Breast epithelium (tissue), 4 donors: ENCODE data around the gene FSIP1. TPM values are rescaled to one million over a fixed set of nuclear protein-coding genes. Genes with fewer than 3 reads are reported as not detected.

ENCODE experiments used
- DNase-seq, 2 donors: peaks; one replicate each; pipeline ENCODE4 v3.0.0-alpha.2; 2019; ENCODE audit warnings: low spot score in 2 of 2
- H3K27ac ChIP-seq, 2 donors: fragments of 200-600 bp; sonication (generic) in 1 of 2; one replicate each; pipeline ENCODE4 v1.5.1; 2016 to 2019; ENCODE audit warnings: mild to moderate bottlenecking in 1 of 2
- H3K27me3 ChIP-seq, 2 donors: fragments of 200-600 bp; sonication (generic) in 1 of 2; one replicate each; pipeline versions ENCODE4 v1.5.1 to v1.6.0; 2017 to 2019; ENCODE audit warnings: control low read depth in 1 of 2, mild to moderate bottlenecking in 1 of 2
- H3K36me3 ChIP-seq: fragments of 200-600 bp; one replicate; pipeline ENCODE4 v1.5.1; 2019
- H3K4me1 ChIP-seq, 2 donors: fragments of 200-600 bp; sonication (generic); one replicate each; pipeline ENCODE4 v1.5.1; 2016 to 2019; ENCODE audit warnings: control low read depth in 1 of 2
- H3K4me3 ChIP-seq, 3 donors: fragments of 200-600 bp; sonication (generic); 1 replicate in 2 of 3; 2 replicates in 1 of 3; pipeline ENCODE4 v1.5.1; 2016 to 2019; ENCODE audit warnings: mild to moderate bottlenecking in 3 of 3, moderate library complexity in 2 of 3
- H3K9me3 ChIP-seq, 2 donors: fragments of 200-600 bp; sonication (generic) in 1 of 2; one replicate each; pipeline ENCODE4 v1.5.1; 2016 to 2019; ENCODE audit warnings: control low read depth in 1 of 2
- POLR2A ChIP-seq: fragments of 450-650 bp; IDR thresholded peaks from one replicate; pipeline ENCODE4 v1.6.1; 2016; ENCODE audit warnings: antibody characterized with exemption, mild to moderate bottlenecking, moderate library complexity
- POLR2AphosphoS5 ChIP-seq, 3 donors: sonication (generic); formaldehyde crosslinking; IDR thresholded peaks; one replicate each; pipeline ENCODE4 v1.6.1; 2017; ENCODE audit warnings: antibody characterized with exemption in 3 of 3
- intact Hi-C: fragments of 100-400 bp; cut with DNase I; formaldehyde crosslinking; loops from one replicate; pipeline ENCODE4 v1.15.1; 2023; ENCODE audit warnings: low total_unique reads
- total RNA-seq, 3 donors: library from RNA; depleted of rRNA; stranded (reverse); fragments of >200 nt; gene quantifications; one replicate each; pipeline ENCODE4 v1.1.0, GENCODE V29; 2016
- TF ChIP-seq, protein P1 (sequence below), 3 donors: fragments of 450-650 bp; IDR thresholded peaks; one replicate each; pipeline ENCODE4 v1.5.1; 2016 to 2017; ENCODE audit warnings: antibody characterized with exemption in 3 of 3, mild to moderate bottlenecking in 3 of 3, moderate library complexity in 3 of 3

Gene FSIP1
- total RNA-seq, 3 donors from 2014 or later, result 0.32 to 23.3 (median 16.2) TPM

DNA sequence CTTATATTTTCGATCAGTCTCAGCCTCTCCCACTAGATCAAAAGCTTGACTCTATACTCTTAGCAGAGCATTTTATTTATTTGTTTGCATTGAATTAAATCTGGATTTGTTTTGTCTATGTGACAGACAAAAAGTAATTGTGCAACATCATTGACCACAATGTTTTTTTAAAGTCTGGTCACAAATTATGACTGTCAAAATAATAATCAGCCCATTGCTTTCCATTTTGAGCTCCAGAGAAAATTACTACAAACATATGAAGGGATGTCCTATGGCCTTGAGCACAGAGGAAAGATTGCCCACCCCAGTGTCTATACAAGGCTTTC is 82.3 kb downstream of the FSIP1 start:
- Histone ChIP-seq H3K27me3 (no peaks in the 10 kb centered on the region), H3K36me3 (no peaks in the 10 kb centered on the region), H3K9me3 (no peaks in the 10 kb centered on the region), H3K27ac (no peak overlapping the region), H3K4me3 (no peak overlapping the region), H3K4me1 (no peaks in the 10 kb centered on the region)
- intact Hi-C loops, result no loop called here
- DNase-seq, result no peak
- no peak for TF ChIP-seq POLR2A
- TF ChIP-seq, protein P1, sequence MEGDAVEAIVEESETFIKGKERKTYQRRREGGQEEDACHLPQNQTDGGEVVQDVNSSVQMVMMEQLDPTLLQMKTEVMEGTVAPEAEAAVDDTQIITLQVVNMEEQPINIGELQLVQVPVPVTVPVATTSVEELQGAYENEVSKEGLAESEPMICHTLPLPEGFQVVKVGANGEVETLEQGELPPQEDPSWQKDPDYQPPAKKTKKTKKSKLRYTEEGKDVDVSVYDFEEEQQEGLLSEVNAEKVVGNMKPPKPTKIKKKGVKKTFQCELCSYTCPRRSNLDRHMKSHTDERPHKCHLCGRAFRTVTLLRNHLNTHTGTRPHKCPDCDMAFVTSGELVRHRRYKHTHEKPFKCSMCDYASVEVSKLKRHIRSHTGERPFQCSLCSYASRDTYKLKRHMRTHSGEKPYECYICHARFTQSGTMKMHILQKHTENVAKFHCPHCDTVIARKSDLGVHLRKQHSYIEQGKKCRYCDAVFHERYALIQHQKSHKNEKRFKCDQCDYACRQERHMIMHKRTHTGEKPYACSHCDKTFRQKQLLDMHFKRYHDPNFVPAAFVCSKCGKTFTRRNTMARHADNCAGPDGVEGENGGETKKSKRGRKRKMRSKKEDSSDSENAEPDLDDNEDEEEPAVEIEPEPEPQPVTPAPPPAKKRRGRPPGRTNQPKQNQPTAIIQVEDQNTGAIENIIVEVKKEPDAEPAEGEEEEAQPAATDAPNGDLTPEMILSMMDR (IDR thresholded peaks at IDR 0.05), result no peak
- no peak for TF ChIP-seq POLR2AphosphoS5 (IDR thresholded peaks at IDR 0.05)

DNA sequence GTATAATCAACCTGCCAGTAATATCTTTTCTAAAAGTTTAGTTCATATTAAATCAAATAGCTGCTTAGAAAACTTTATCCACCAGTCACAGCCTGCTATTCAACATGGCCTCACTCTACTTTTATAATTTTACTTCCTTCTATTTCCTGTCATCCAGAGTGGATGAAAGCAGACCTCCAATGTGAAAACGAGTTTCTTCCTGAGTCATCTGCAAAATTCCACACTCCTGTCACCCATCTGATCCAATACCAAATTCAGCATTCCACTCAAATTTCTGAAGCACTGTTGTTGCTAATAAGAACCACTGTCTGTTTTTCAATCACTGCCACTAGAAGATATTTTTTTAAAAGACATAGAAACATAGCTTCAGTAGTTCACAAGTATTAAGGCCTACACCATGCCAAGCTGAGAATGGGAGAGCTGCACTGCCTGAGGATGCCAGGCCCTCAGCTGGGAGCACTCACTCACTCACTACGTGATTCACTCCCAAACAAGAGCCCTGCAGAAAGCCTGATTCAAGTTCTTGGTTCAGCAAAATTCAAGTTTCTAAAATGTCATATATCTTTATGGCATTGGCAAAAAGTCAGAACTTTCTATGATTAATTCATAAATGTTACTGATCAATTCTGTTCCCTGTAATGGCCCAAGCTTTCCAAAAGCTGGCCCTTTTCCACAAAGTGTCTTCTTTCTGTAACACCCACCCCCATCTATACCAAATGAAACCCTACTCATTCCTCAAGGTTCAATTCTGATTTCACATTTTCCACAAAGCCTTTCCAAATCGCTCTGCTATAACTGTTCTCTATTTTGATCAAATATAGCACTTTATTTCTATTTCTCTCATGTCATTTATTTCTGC is 82.9 kb downstream of the FSIP1 start:
- Histone ChIP-seq H3K4me3 (no peak overlapping the region), H3K4me1 (no peaks in the 10 kb centered on the region), H3K27me3 (no peaks in the 10 kb centered on the region), H3K9me3 (no peaks in the 10 kb centered on the region), H3K36me3 (no peaks in the 10 kb centered on the region), H3K27ac (no peak overlapping the region)
- TF ChIP-seq POLR2AphosphoS5 (IDR thresholded peaks at IDR 0.05) (no peak), POLR2A (no peak)
- TF ChIP-seq, protein P1 (IDR thresholded peaks at IDR 0.05), result no peak
- no peak for DNase-seq
- intact Hi-C loops, result no loop called here

DNA sequence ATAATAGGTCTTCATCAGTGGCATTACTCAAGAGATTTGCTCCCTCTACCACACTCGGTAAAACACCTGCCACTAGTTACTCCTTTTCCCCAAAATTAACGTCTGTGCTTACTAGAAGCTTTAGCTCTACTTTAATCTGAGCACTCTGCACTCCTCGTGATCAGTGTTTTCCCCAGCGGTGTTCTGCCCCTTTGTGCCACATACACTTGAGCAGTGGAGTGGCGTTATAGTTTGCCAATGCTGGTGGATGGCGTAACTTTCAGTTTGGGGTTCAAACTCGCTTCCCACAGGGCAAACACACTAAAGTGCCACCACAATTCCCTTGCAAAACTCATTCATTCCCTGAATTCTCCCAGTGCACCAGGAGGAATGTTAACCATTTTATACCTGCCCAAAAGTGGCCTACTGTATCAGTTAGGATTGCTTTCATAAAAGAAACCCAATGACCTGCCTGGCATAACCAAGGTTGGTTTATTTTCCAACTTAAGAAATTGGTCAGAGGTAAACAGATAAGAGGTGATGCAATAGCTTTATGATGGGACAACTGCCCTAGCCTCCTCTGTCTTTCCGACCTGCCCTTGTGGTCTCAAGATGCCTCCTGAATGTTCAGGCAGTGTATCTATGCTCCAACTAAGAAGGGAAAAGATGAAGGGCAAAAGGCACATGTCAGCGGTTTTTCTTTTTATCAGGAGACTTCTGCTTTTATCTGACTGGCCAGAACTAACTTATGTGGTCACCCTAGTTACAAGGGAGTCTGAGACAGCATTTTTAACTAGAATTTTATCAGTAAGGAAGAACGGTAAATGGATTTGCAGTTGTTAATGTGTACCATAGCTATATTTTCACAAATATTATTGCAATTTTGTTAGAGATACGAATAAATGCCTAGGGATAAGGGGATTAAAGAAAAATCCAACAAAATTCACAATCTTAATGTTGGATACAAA is 83.9 kb downstream of the FSIP1 start:
- no peak overlapping the region for H3K4me3 ChIP-seq
- H3K9me3 ChIP-seq, result no peaks in the 10 kb centered on the region
- TF ChIP-seq POLR2AphosphoS5 (IDR thresholded peaks at IDR 0.05), result no peak
- TF ChIP-seq, protein P1 (IDR thresholded peaks at IDR 0.05), result no peak
- no peak overlapping the region for H3K27ac ChIP-seq
- intact Hi-C loops, result no loop called here
- H3K36me3 ChIP-seq, result no peaks in the 10 kb centered on the region
- no peaks in the 10 kb centered on the region for H3K4me1 ChIP-seq
- no peak for DNase-seq
- H3K27me3 ChIP-seq, result no peaks in the 10 kb centered on the region

DNA sequence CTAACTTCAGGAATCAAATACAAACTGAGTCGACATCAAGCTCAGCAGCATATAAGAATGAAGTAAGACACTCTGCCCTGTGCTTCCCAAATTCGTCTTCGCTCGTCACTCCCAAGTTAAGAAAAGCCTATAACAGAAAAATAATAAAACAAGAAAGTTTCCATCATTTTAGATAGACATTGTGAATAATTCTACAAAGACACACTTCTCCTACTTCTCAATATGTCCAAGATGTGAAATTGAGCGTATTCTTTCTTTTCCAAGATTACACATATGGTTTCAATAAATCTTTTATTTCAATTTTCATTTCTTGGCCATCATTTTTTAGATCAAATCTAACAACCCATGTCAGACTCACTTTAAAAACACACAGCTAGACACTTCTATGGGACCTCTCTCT is 85.1 kb downstream of the FSIP1 start:
- no peaks in the 10 kb centered on the region for H3K36me3 ChIP-seq
- H3K9me3 ChIP-seq, result no peaks in the 10 kb centered on the region
- no peak overlapping the region for H3K4me3 ChIP-seq
- TF ChIP-seq, protein P1 (IDR thresholded peaks at IDR 0.05), result no peak
- TF ChIP-seq POLR2AphosphoS5 (IDR thresholded peaks at IDR 0.05) (no peak), POLR2A (no peak)
- no peak for DNase-seq
- intact Hi-C loops, result no loop called here
- no peaks in the 10 kb centered on the region for H3K27me3 ChIP-seq
- no peaks in the 10 kb centered on the region for H3K4me1 ChIP-seq
- no peak overlapping the region for H3K27ac ChIP-seq

DNA sequence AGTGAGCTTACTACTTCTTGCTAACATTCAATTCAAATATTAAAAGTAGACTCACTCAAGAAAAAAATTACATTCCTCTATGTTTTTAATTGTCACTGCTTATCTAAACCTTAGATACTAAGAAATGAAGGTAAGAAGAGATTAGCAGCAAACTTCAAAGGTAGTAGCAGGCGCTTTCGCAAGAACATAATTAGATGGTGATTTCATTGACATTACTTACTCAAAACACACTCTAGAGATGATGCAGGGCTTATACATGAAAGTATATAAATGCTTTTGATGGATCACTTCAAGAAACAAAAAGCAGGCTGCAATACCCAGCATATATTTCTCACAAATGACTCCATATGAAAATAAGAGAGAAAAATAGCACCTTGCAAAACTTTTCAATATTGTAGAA is 86.8 kb downstream of the FSIP1 start:
- Histone ChIP-seq H3K4me3 (no peak overlapping the region), H3K27ac (no peak overlapping the region), H3K4me1 (no peaks in the 10 kb centered on the region), H3K9me3 (no peaks in the 10 kb centered on the region), H3K36me3 (no peaks in the 10 kb centered on the region), H3K27me3 (no peaks in the 10 kb centered on the region)
- no peak for DNase-seq
- intact Hi-C loops, result no loop called here
- no peak for TF ChIP-seq POLR2AphosphoS5 (IDR thresholded peaks at IDR 0.05)
- TF ChIP-seq POLR2A, result no peak
- TF ChIP-seq, protein P1 (IDR thresholded peaks at IDR 0.05), result no peak
